HCT116 (cell line): ENCODE measurements around the gene RPL27. TPM values are rescaled to one million over a fixed set of nuclear protein-coding genes. Genes with fewer than 3 reads are reported as not detected.

ENCODE experiments used
- ATAC-seq: fragments of 200-7000 bp; cut with Tn5 transposase; 2 replicates; pipeline ENCODE4 v1.9.1; 2020; ENCODE audit warnings: mild to moderate bottlenecking, moderate library complexity
- BruUV-seq: library from RNA; stranded (reverse); fragments of 400-500 nt; replicated peaks from 2 replicates; lab custom pipeline; 2021; lab: Mats Ljungman, UMichigan
- CTCF ChIA-PET: fragments of 300-600 bp; sonication (Branson Sonifier 250); formaldehyde crosslinking; loops from one replicate; lab custom pipeline; 2021; ENCODE audit warnings: antibody characterized with exemption; lab: Charles Lee
- POLR2A ChIA-PET: fragments of 300-600, 350-600 bp; sonication (Branson Sonifier 250); formaldehyde crosslinking; loops from one replicate; lab custom pipeline; 2021; ENCODE audit warnings: antibody characterized with exemption; lab: Charles Lee
- RAD21 ChIA-PET, 2 experiments: fragments of 300-600 bp; sonication (Branson Sonifier 250); formaldehyde crosslinking; loops; one replicate each; lab custom pipeline; 2023; ENCODE audit warnings: low total read pairs in 2 of 2; ENCODE audit not compliant: uncharacterized antibody in 2 of 2, unreplicated experiment in 2 of 2, low non-redundant PET in 1 of 2; lab: Charles Lee
- DNase-seq: peaks from one replicate; pipeline ENCODE4 v3.0.0-alpha.2; 2010; ENCODE audit warnings: low read depth, low spot score
- H2AFZ ChIP-seq: fragments of 200-600 bp; shearing (Covaris generic), sonication (generic); 2 replicates; pipeline ENCODE4 v1.6.1; 2017; ENCODE audit warnings: low read depth, mixed run types, mixed read lengths, antibody characterized with exemption, low read length; ENCODE audit not compliant: poor library complexity, severe bottlenecking
- H3K27ac ChIP-seq: 2 replicates; pipeline ENCODE4 v1.5.1; 2012; ENCODE audit warnings: low read depth, low read length
- H3K27me3 ChIP-seq: fragments of 200-600 bp; sonication (generic); 2 replicates; pipeline ENCODE4 v1.6.1; 2016; ENCODE audit warnings: mixed run types, low read length, mixed read lengths; ENCODE audit not compliant: insufficient read depth
- H3K36me3 ChIP-seq, 2 experiments: fragments of 200-500 bp in 1 of 2; fragments of 200-600 bp in 1 of 2; sonication (Bioruptor generic) in 1 of 2; sonication (generic) in 1 of 2; 2 replicates each; pipeline versions ENCODE4 v1.5.1 to v1.6.1; 2014 to 2016; ENCODE audit warnings: low read length in 2 of 2, inconsistent platforms in 1 of 2, mixed read lengths in 1 of 2, mixed run types in 1 of 2; ENCODE audit not compliant: insufficient read depth in 2 of 2, control insufficient read depth in 1 of 2
- H3K4me1 ChIP-seq, 2 experiments: fragments of 200-600 bp in 1 of 2; sonication (generic) in 1 of 2; 2 replicates each; pipeline versions ENCODE4 v1.5.1 to v1.6.1; 2012 to 2017; ENCODE audit warnings: low read length in 2 of 2, inconsistent platforms in 1 of 2, mild to moderate bottlenecking in 1 of 2, mixed read lengths in 1 of 2, mixed run types in 1 of 2, moderate library complexity in 1 of 2; ENCODE audit not compliant: insufficient read depth in 2 of 2, control insufficient read depth in 1 of 2
- H3K4me2 ChIP-seq: fragments of 200-600 bp; sonication (generic); 2 replicates; pipeline ENCODE4 v1.6.1; 2017; ENCODE audit warnings: mixed run types, low read length, mixed read lengths
- H3K4me3 ChIP-seq, 2 experiments: fragments of 200-600 bp in 1 of 2; sonication (generic) in 1 of 2; replicated peaks in 1 of 2; 2 replicates each; pipeline ENCODE4 v1.5.1; 2011 to 2016; ENCODE audit warnings: low read length in 2 of 2, control low read depth in 1 of 2, low read depth in 1 of 2, mild to moderate bottlenecking in 1 of 2, mixed read lengths in 1 of 2, mixed run types in 1 of 2
- H3K79me2 ChIP-seq: fragments of 200-600 bp; sonication (generic); 2 replicates; pipeline ENCODE4 v1.6.1; 2017; ENCODE audit warnings: mild to moderate bottlenecking, mixed run types, low read length, moderate library complexity, mixed read lengths; ENCODE audit not compliant: insufficient read depth
- H3K9ac ChIP-seq: fragments of 200-600 bp; sonication (generic); 2 replicates; pipeline ENCODE4 v1.6.1; 2016; ENCODE audit warnings: low read length, mixed read lengths
- H3K9me2 ChIP-seq: fragments of 200-600 bp; sonication (generic), shearing (Covaris generic); 2 replicates; pipeline ENCODE4 v1.6.1; 2017; ENCODE audit warnings: mixed run types, mild to moderate bottlenecking, moderate library complexity; ENCODE audit not compliant: insufficient read depth
- H3K9me3 ChIP-seq, 2 experiments: fragments of 200-500 bp in 1 of 2; fragments of 200-600 bp in 1 of 2; sonication (Bioruptor generic) in 1 of 2; sonication (generic) in 1 of 2; 2 replicates each; pipeline ENCODE4 v1.6.1; 2014 to 2017; ENCODE audit warnings: low read length in 2 of 2, mixed read lengths in 2 of 2, inconsistent platforms in 1 of 2, low read depth in 1 of 2, mild to moderate bottlenecking in 1 of 2, mixed run types in 1 of 2, moderate library complexity in 1 of 2; ENCODE audit not compliant: control insufficient read depth in 1 of 2, insufficient read depth in 1 of 2
- H4K20me1 ChIP-seq: fragments of 200-600 bp; sonication (generic), shearing (Covaris generic); 2 replicates; pipeline ENCODE4 v1.6.1; 2017; ENCODE audit warnings: mixed run types, mild to moderate bottlenecking, moderate library complexity; ENCODE audit not compliant: insufficient read depth
- CEBPB ChIP-seq: IDR thresholded peaks from 2 replicates; pipeline ENCODE4 v1.6.1; 2012; ENCODE audit warnings: low read depth
- EGR1 ChIP-seq: IDR thresholded peaks from 2 replicates; pipeline ENCODE4 v1.6.1; 2012; ENCODE audit warnings: low read depth
- EZH2phosphoT487 ChIP-seq: fragments of 200-600 bp; IDR thresholded peaks from 2 replicates; pipeline ENCODE4 v1.6.1; 2018; ENCODE audit warnings: antibody characterized with exemption, borderline replicate concordance
- FOSL1 ChIP-seq: IDR thresholded peaks from 2 replicates; pipeline ENCODE4 v1.6.1; 2012; ENCODE audit warnings: low read depth
- JUND ChIP-seq: IDR thresholded peaks from 2 replicates; pipeline ENCODE4 v1.6.1; 2012
- POLR2AphosphoS5 ChIP-seq: IDR thresholded peaks from 2 replicates; pipeline ENCODE4 v1.6.1; 2011; ENCODE audit warnings: mild to moderate bottlenecking, low read depth, low read length, moderate library complexity
- RAD21 ChIP-seq: IDR thresholded peaks from 2 replicates; pipeline ENCODE4 v1.6.1; 2012; ENCODE audit warnings: low read depth, mild to moderate bottlenecking
- SIN3A ChIP-seq: IDR thresholded peaks from 2 replicates; pipeline ENCODE4 v1.6.1; 2012; ENCODE audit warnings: low read depth
- SP1 ChIP-seq: IDR thresholded peaks from 2 replicates; pipeline ENCODE4 v1.6.1; 2012; ENCODE audit warnings: low read depth
- TCF7L2 ChIP-seq: IDR thresholded peaks from 2 replicates; pipeline ENCODE4 v1.7.0; 2011; ENCODE audit warnings: borderline replicate concordance, inconsistent platforms; ENCODE audit not compliant: insufficient read depth, insufficient read length; ENCODE audit errors: extremely low read depth
- YY1 ChIP-seq: IDR thresholded peaks from 2 replicates; pipeline ENCODE4 v1.6.1; 2011; ENCODE audit warnings: low read length, low read depth, moderate library complexity, mild to moderate bottlenecking; ENCODE audit not compliant: insufficient replicate concordance; ENCODE audit errors: extremely low read depth
- ZFX ChIP-seq: fragments of 450-650 bp; IDR thresholded peaks from 2 replicates; pipeline ENCODE4 v1.6.1; 2017
- ZNF274 ChIP-seq: fragments of 200-500 bp; sonication (Bioruptor generic); IDR thresholded peaks from 2 replicates; pipeline ENCODE4 v1.6.1; 2014; ENCODE audit warnings: mild to moderate bottlenecking, low read depth, low read length, inconsistent platforms
- intact Hi-C: fragments of 100-400 bp; cut with micrococcal nuclease; formaldehyde crosslinking; loops from 2 replicates; pipeline ENCODE4 v1.10.0; 2022
- total RNA-seq: library from RNA; stranded (reverse); gene quantifications from one replicate; pipeline ENCODE4 v1.2.1, GENCODE V29; 2021; ENCODE audit not compliant: unreplicated experiment
- TF ChIP-seq, protein P1 (sequence below): IDR thresholded peaks from 2 replicates; pipeline ENCODE4 v1.6.1; 2012; ENCODE audit warnings: low read depth
- TF ChIP-seq, protein P2 (sequence below): IDR thresholded peaks from 2 replicates; pipeline ENCODE4 v1.6.1; 2011; ENCODE audit warnings: mild to moderate bottlenecking, low read length, moderate library complexity; ENCODE audit not compliant: insufficient replicate concordance; ENCODE audit errors: extremely low read depth
- TF ChIP-seq, protein P3 (sequence below), 3 experiments: fragments of 200-600 bp in 1 of 3; sonication (generic) in 1 of 3; IDR thresholded peaks in 2 of 3; conservative IDR thresholded peaks in 1 of 3; 2 replicates each; pipeline ENCODE4 v1.5.1; 2012 to 2017; ENCODE audit warnings: low read depth in 2 of 3, low read length in 2 of 3, antibody characterized with exemption in 1 of 3, borderline replicate concordance in 1 of 3, control low read depth in 1 of 3, mild to moderate bottlenecking in 1 of 3, mixed read lengths in 1 of 3, mixed run types in 1 of 3, moderate library complexity in 1 of 3; ENCODE audit not compliant: insufficient read depth in 1 of 3

The RPL27 gene
- total RNA-seq, 1 experiment from 2014 or later: 1,295 TPM

DNA sequence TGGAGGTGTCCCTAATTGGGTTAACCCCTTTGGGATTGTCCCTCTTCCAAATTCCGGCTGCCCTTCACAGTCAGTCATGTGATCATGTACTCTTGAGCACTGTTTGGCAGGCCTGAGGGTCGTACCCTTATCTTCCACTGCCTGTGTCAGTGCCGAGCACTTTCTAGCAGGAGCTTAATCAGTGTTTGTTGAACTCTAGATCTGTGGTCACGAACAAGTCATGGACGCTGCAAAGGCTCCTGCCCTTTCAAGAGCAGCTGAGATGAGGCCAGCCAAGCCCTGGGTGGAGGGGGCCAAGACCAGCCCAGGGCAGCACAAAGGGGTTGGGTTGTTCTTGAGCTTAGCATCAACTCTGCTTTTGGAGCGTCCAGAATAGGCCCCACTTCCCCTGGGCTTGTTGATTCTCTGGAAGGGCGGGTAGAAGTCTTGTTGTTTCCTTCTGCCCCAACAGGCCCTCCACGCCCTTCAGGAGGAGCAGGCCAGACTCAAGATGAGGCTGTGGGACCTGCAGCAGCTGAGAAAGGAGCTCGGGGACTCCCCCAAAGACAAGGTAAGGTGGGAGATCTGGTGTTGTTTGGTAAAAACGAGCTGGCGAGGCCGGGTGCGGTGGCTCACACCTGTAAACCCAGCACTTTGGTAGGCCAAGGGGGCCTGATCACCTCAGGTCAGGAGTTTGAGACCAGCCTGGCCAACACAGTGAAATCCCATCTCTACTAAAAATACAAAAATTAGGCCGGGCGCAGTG, 13.7 kb downstream of the RPL27 start (continued):
- TF ChIP-seq POLR2AphosphoS5 (no peak), ZFX (no peak), FOSL1 (no peak), YY1 (no peak), SIN3A (no peak), TCF7L2 (no peak), RAD21 (no peak)
- TF ChIP-seq, protein P1, sequence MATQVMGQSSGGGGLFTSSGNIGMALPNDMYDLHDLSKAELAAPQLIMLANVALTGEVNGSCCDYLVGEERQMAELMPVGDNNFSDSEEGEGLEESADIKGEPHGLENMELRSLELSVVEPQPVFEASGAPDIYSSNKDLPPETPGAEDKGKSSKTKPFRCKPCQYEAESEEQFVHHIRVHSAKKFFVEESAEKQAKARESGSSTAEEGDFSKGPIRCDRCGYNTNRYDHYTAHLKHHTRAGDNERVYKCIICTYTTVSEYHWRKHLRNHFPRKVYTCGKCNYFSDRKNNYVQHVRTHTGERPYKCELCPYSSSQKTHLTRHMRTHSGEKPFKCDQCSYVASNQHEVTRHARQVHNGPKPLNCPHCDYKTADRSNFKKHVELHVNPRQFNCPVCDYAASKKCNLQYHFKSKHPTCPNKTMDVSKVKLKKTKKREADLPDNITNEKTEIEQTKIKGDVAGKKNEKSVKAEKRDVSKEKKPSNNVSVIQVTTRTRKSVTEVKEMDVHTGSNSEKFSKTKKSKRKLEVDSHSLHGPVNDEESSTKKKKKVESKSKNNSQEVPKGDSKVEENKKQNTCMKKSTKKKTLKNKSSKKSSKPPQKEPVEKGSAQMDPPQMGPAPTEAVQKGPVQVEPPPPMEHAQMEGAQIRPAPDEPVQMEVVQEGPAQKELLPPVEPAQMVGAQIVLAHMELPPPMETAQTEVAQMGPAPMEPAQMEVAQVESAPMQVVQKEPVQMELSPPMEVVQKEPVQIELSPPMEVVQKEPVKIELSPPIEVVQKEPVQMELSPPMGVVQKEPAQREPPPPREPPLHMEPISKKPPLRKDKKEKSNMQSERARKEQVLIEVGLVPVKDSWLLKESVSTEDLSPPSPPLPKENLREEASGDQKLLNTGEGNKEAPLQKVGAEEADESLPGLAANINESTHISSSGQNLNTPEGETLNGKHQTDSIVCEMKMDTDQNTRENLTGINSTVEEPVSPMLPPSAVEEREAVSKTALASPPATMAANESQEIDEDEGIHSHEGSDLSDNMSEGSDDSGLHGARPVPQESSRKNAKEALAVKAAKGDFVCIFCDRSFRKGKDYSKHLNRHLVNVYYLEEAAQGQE: no peak
- TF ChIP-seq, all 23 proteins: peak for 0

DNA sequence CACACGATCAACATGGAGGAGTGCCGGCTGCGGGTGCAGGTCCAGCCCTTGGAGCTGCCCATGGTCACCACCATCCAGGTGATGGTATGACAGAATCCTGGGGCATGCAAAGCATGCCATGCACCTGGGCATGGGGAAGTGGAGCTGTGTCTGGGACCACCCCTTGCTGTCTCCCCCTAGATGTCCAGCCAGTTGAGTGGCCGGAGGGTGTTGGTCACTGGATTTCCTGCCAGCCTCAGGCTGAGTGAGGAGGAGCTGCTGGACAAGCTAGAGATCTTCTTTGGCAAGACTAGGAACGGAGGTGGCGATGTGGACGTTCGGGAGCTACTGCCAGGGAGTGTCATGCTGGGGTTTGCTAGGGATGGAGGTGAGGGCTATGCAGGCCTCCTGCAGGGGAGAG, 15.1 kb downstream of the RPL27 start:
- no peak overlapping the region for H2AFZ ChIP-seq
- DNase-seq (no peak), ATAC-seq (no peak)
- CTCF ChIA-PET: interaction anchor here (1.6 kb wide), 1 partner anchor 11 kb away, joined by 5 read pairs; no protein-coding TSS in a partner anchor
- H3K9me3 ChIP-seq: no peaks in the 10 kb centered on the region
- peaks cover 0 to 9% of the 10 kb centered on the region in 2 experiments; a peak in 3 of 4 replicates for H3K36me3 ChIP-seq
- H3K4me3 ChIP-seq: no peak overlapping the region
- no peaks in the 10 kb centered on the region for H4K20me1 ChIP-seq
- H3K9me2 ChIP-seq: no peaks in the 10 kb centered on the region
- no peak overlapping the region for H3K4me2 ChIP-seq
- peaks cover 10 to 25% of the 10 kb centered on the region in 2 experiments; a peak in 3 of 4 replicates for H3K4me1 ChIP-seq
- POLR2A ChIA-PET: interaction anchor here (1.5 to 1.7 kb wide), 2 partner anchors 9 to 15 kb away, joined by 6 read pairs; partner anchors contain the start of gene RPL27
- H3K79me2 ChIP-seq: no peaks in the 10 kb centered on the region
- H3K9ac ChIP-seq: no peak overlapping the region
- RAD21 ChIA-PET: no interaction called here
- no TSS peak for BruUV-seq
- intact Hi-C loops: no loop called here
- H3K27ac ChIP-seq: no peak overlapping the region
- H3K27me3 ChIP-seq: no peaks in the 10 kb centered on the region
- TF ChIP-seq CEBPB (no peak), ZNF274 (no peak), SP1 (no peak), JUND (no peak), YY1 (no peak), EGR1 (no peak), RAD21 (no peak), EZH2phosphoT487 (no peak), TCF7L2 (no peak)
- TF ChIP-seq, protein P2, sequence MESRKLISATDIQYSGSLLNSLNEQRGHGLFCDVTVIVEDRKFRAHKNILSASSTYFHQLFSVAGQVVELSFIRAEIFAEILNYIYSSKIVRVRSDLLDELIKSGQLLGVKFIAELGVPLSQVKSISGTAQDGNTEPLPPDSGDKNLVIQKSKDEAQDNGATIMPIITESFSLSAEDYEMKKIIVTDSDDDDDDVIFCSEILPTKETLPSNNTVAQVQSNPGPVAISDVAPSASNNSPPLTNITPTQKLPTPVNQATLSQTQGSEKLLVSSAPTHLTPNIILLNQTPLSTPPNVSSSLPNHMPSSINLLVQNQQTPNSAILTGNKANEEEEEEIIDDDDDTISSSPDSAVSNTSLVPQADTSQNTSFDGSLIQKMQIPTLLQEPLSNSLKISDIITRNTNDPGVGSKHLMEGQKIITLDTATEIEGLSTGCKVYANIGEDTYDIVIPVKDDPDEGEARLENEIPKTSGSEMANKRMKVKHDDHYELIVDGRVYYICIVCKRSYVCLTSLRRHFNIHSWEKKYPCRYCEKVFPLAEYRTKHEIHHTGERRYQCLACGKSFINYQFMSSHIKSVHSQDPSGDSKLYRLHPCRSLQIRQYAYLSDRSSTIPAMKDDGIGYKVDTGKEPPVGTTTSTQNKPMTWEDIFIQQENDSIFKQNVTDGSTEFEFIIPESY: no peak
- TF ChIP-seq, protein P3, sequence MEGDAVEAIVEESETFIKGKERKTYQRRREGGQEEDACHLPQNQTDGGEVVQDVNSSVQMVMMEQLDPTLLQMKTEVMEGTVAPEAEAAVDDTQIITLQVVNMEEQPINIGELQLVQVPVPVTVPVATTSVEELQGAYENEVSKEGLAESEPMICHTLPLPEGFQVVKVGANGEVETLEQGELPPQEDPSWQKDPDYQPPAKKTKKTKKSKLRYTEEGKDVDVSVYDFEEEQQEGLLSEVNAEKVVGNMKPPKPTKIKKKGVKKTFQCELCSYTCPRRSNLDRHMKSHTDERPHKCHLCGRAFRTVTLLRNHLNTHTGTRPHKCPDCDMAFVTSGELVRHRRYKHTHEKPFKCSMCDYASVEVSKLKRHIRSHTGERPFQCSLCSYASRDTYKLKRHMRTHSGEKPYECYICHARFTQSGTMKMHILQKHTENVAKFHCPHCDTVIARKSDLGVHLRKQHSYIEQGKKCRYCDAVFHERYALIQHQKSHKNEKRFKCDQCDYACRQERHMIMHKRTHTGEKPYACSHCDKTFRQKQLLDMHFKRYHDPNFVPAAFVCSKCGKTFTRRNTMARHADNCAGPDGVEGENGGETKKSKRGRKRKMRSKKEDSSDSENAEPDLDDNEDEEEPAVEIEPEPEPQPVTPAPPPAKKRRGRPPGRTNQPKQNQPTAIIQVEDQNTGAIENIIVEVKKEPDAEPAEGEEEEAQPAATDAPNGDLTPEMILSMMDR (IDR thresholded peaks at IDR 0.05 in 2 of 3, conservative IDR thresholded peaks at IDR 0.05 in 1 of 3; ENCODE audit: borderline replicate concordance in 1 of 3, insufficient read depth in 1 of 3, low read depth in 2 of 3, low read length in 2 of 3): no peak
